H9 (cell line): ENCODE measurements around the gene ZNF823. TPM values are rescaled to one million over a fixed set of nuclear protein-coding genes. Genes with fewer than 3 reads are reported as not detected.

Source experiments
- DNase-seq: peaks from one replicate; pipeline ENCODE4 v3.0.0-alpha.2; 2017
- H2AFZ ChIP-seq: one replicate; pipeline ENCODE4 v1.6.1; 2013; ENCODE audit warnings: mild to moderate bottlenecking, low read length, control low read depth, moderate library complexity
- H2AK5ac ChIP-seq: 2 replicates; pipeline ENCODE4 v1.6.1; 2013; ENCODE audit warnings: low read length, control low read depth, mixed read lengths; ENCODE audit not compliant: insufficient read length
- H2BK120ac ChIP-seq: one replicate; pipeline ENCODE4 v1.6.1; 2013; ENCODE audit warnings: low read depth, mild to moderate bottlenecking, low read length, control low read depth, inconsistent platforms; ENCODE audit not compliant: poor library complexity, severe bottlenecking
- H2BK12ac ChIP-seq: 2 replicates; pipeline ENCODE4 v1.6.1; 2013; ENCODE audit warnings: low read length, control low read depth, mixed read lengths, low read depth; ENCODE audit not compliant: insufficient read length
- H2BK15ac ChIP-seq: 2 replicates; pipeline ENCODE4 v1.6.1; 2013; ENCODE audit warnings: low read depth, low read length, control low read depth
- H2BK20ac ChIP-seq: one replicate; pipeline ENCODE4 v1.6.1; 2013; ENCODE audit warnings: low read depth, mild to moderate bottlenecking, low read length, control low read depth, inconsistent platforms; ENCODE audit not compliant: poor library complexity, severe bottlenecking
- H2BK5ac ChIP-seq: 2 replicates; pipeline ENCODE4 v1.6.1; 2013; ENCODE audit warnings: low read length, control low read depth, mixed read lengths; ENCODE audit not compliant: insufficient read length
- H3K14ac ChIP-seq: 2 replicates; pipeline ENCODE4 v1.6.1; 2013; ENCODE audit warnings: low read length, control low read depth; ENCODE audit not compliant: insufficient read depth
- H3K18ac ChIP-seq: 2 replicates; pipeline ENCODE4 v1.6.1; 2013; ENCODE audit warnings: low read depth, mild to moderate bottlenecking, mixed read lengths, low read length, control low read depth; ENCODE audit not compliant: insufficient read length
- H3K23ac ChIP-seq: 2 replicates; pipeline ENCODE4 v1.6.1; 2013; ENCODE audit warnings: low read length, control low read depth, mixed read lengths, low read depth; ENCODE audit not compliant: insufficient read length
- H3K23me2 ChIP-seq: 2 replicates; pipeline ENCODE4 v1.6.1; 2013; ENCODE audit warnings: low read depth, mild to moderate bottlenecking, mixed read lengths, low read length, control low read depth; ENCODE audit not compliant: insufficient read length, poor library complexity, severe bottlenecking
- H3K27ac ChIP-seq: 2 replicates; pipeline ENCODE4 v1.5.1; 2013; ENCODE audit warnings: low read length, control low read depth, mixed read lengths, low read depth; ENCODE audit not compliant: insufficient read length
- H3K27me3 ChIP-seq: 2 replicates; pipeline ENCODE4 v1.6.1; 2013; ENCODE audit warnings: low read length, control low read depth, inconsistent platforms; ENCODE audit not compliant: insufficient read depth
- H3K4ac ChIP-seq: 2 replicates; pipeline ENCODE4 v1.6.1; 2013; ENCODE audit warnings: low read depth, mild to moderate bottlenecking, control low read depth, inconsistent platforms, low read length, moderate library complexity
- H3K4me1 ChIP-seq: 2 replicates; pipeline ENCODE4 v1.6.1; 2013; ENCODE audit warnings: low read length, control low read depth, inconsistent platforms; ENCODE audit not compliant: insufficient read depth
- H3K4me2 ChIP-seq: 2 replicates; pipeline ENCODE4 v1.6.1; 2013; ENCODE audit warnings: low read length, control low read depth, mixed read lengths; ENCODE audit not compliant: insufficient read length, insufficient read depth
- H3K56ac ChIP-seq: 2 replicates; pipeline ENCODE4 v1.6.1; 2013; ENCODE audit warnings: low read depth, mild to moderate bottlenecking, mixed read lengths, low read length, control low read depth; ENCODE audit not compliant: insufficient read length
- H3K79me1 ChIP-seq: 2 replicates; pipeline ENCODE4 v1.6.1; 2013; ENCODE audit warnings: low read depth, mild to moderate bottlenecking, moderate library complexity, low read length, control low read depth, inconsistent platforms; ENCODE audit not compliant: insufficient read depth, poor library complexity, severe bottlenecking
- H3K79me2 ChIP-seq: 2 replicates; pipeline ENCODE4 v1.6.1; 2013; ENCODE audit warnings: low read length, control low read depth, inconsistent platforms; ENCODE audit not compliant: insufficient read depth
- H3K9ac ChIP-seq: 2 replicates; pipeline ENCODE4 v1.6.1; 2013; ENCODE audit warnings: low read length, control low read depth, mixed read lengths; ENCODE audit not compliant: insufficient read length; ENCODE audit errors: extremely low read depth
- H3K9me3 ChIP-seq: one replicate; pipeline ENCODE4 v1.6.1; 2013; ENCODE audit warnings: low read depth, low read length, inconsistent platforms; ENCODE audit not compliant: control insufficient read depth
- H3T11ph ChIP-seq: one replicate; pipeline ENCODE4 v1.6.1; 2013; ENCODE audit warnings: mild to moderate bottlenecking, low read length, control low read depth, inconsistent platforms
- H4K20me1 ChIP-seq: one replicate; pipeline ENCODE4 v1.6.1; 2013; ENCODE audit not compliant: control insufficient read depth, insufficient read length, insufficient read depth
- H4K5ac ChIP-seq: 2 replicates; pipeline ENCODE4 v1.6.1; 2013; ENCODE audit warnings: low read depth, mild to moderate bottlenecking, mixed read lengths, low read length, control low read depth; ENCODE audit not compliant: insufficient read length
- H4K8ac ChIP-seq: replicated peaks from 2 replicates; pipeline ENCODE4 v1.6.1; 2013; ENCODE audit warnings: low read length, control low read depth, mixed read lengths, low read depth; ENCODE audit not compliant: insufficient read length
- H4K91ac ChIP-seq: 2 replicates; pipeline ENCODE4 v1.6.1; 2013; ENCODE audit warnings: low read depth, mild to moderate bottlenecking, moderate library complexity, mixed read lengths, low read length, control low read depth; ENCODE audit not compliant: insufficient read length
- H3K27ac Mint-ChIP-seq, 3 experiments: 2 replicates in 2 of 3; 3 replicates in 1 of 3; pipeline ENCODE4 v1.8.0; 2020 to 2021; ENCODE audit warnings: mixed read lengths in 3 of 3, mild to moderate bottlenecking in 1 of 3, moderate library complexity in 1 of 3
- H3K27me3 Mint-ChIP-seq: 2 replicates; pipeline ENCODE4 v1.8.0; 2021; ENCODE audit warnings: low read depth, mild to moderate bottlenecking, moderate library complexity, mixed read lengths
- H3K36me3 Mint-ChIP-seq, 3 experiments: 2 replicates in 2 of 3; 3 replicates in 1 of 3; pipeline ENCODE4 v1.8.0; 2020 to 2021; ENCODE audit warnings: low read depth in 3 of 3, mixed read lengths in 3 of 3; ENCODE audit not compliant: insufficient read depth in 1 of 3
- H3K4me1 Mint-ChIP-seq, 2 experiments: 2 replicates each; pipeline ENCODE4 v1.8.0; 2020; ENCODE audit warnings: mixed read lengths in 2 of 2
- H3K4me3 Mint-ChIP-seq, 2 experiments: 2 replicates in 1 of 2; 3 replicates in 1 of 2; pipeline ENCODE4 v1.8.0; 2020 to 2021; ENCODE audit warnings: mild to moderate bottlenecking in 2 of 2, mixed read lengths in 2 of 2, moderate library complexity in 1 of 2
- H3K9me3 Mint-ChIP-seq, 2 experiments: 2 replicates in 1 of 2; 3 replicates in 1 of 2; pipeline ENCODE4 v1.8.0; 2020; ENCODE audit warnings: mild to moderate bottlenecking in 2 of 2, mixed read lengths in 2 of 2, moderate library complexity in 1 of 2
- CTCF ChIP-seq: fragments of 200-600 bp; sonication (generic); conservative IDR thresholded peaks from 3 replicates; pipeline ENCODE4 v1.8.0; 2021; ENCODE audit warnings: antibody characterized with exemption, mild to moderate bottlenecking
- WGBS: extraction: QIAGEN DNeasy Blood & Tissue Kit; methylation state at CpG from one replicate; pipeline ENCODE4 v1.1.7; 2013; ENCODE audit warnings: missing lambda C conversion rate, low lambda C conversion rate, mixed read lengths; ENCODE audit not compliant: insufficient read length; ENCODE audit errors: extremely low coverage; 5-methylcytosine and 5-hydroxymethylcytosine counted together
- total RNA-seq: library from RNA; stranded (reverse); gene quantifications from 2 replicates; pipeline ENCODE4 v1.2.1, GENCODE V29; 2021

The ZNF823 gene
- total RNA-seq, 1 experiment from 2014 or later: 2.5 TPM

- Histone ChIP-seq H3K4ac (no peak overlapping the region), H4K20me1 (no peaks in the 10 kb centered on the region), H3K56ac (no peak overlapping the region), H3K9ac (no peak overlapping the region), H3K27ac (no peak overlapping the region), H3K4me2 (no peak overlapping the region), H2BK12ac (no peak overlapping the region), H3K14ac (no peak overlapping the region), H2BK120ac (no peak overlapping the region), H3K23ac (no peak overlapping the region), H2AFZ (no peak overlapping the region), H4K5ac (no peak overlapping the region), H2AK5ac (no peak overlapping the region), H2BK20ac (no peak overlapping the region), H4K8ac (no peak overlapping the region), H3K9me3 (no peaks in the 10 kb centered on the region), H3K18ac (no peak overlapping the region), H3K4me1 (no peaks in the 10 kb centered on the region), H2BK5ac (no peak overlapping the region), H3K23me2 (peaks cover 12% of the 10 kb centered on the region), H4K91ac (no peak overlapping the region), H3K79me2 (no peaks in the 10 kb centered on the region), H2BK15ac (no peak overlapping the region), H3K27me3 (peaks cover 9% of the 10 kb centered on the region; the same call in 1 of the 2 replicates), H3K79me1 (no peaks in the 10 kb centered on the region), H3T11ph (no peak overlapping the region)
- Mint-ChIP-seq H3K27ac (no peak overlapping the region), H3K4me3 (no peak overlapping the region), H3K9me3 (peaks cover 17 to 32% of the 10 kb centered on the region in 2 experiments), H3K36me3 (no peaks in the 10 kb centered on the region; a peak in 1 of 7 replicates), H3K4me1 (peaks cover 3% of the 10 kb centered on the region in 2 experiments; a peak in 3 of 4 replicates), H3K27me3 (peaks cover 70% of the 10 kb centered on the region)
- no CpG with 5 or more reads among the region's 1 CpG for WGBS
- TF ChIP-seq CTCF: no peak
- DNase-seq: no peak
These were observed 24.9 kb upstream of the ZNF823 start for GRCh38 chr19:11763611-11764010.
